Measurements from ENCODE around the gene PRIM2.
"Not testable (repeated sequence)": the region's sequence is repeated elsewhere in the genome, so short reads cannot be mapped to it uniquely, and the experiment has no call there.

The PRIM2 gene

DNA sequence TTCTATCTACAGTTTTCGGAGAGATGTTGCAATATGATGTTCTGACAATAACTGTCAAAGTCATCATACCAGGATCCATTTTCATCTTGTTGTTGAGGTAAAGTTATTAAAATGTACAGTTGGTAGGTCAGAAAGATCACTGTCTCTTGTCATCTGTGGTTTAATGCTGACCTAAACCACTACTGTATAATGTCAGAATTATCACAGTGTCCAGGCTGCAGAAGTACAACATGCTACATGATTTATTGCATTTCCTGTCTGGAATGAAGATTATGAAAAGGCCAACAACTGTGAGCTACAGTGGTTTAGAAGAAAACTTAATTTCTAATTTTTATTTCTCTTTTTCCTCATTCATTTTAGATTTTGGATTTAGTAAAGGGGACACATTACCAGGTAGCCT is 314.3 kb downstream of the PRIM2 start:
- not testable (repeated sequence) for DNase-seq

DNA sequence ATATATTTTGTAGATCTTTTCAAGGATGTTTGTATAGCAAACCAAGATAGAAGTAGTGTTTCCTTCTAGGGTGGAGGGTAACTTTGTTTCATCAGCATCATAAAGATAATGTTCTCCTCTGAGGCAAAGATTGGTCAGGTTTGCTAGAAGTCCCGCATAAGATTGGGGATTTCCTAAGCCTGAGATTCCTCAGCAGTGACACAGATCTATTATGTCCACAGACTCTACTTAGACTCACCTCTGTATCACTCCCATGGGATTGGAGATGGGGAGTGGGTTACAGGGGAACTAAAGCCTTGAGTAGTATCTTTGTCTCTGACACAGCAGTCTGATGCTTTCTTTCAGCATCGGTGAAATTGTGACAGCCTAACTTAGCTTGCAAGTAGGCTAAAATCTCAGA is 341.1 kb downstream of the PRIM2 start:
- DNase-seq = not testable (repeated sequence)

- DNase-seq = not testable (repeated sequence)
These were observed 342.4 kb downstream of the PRIM2 start for GRCh38 chr6:57659794-57660193.

DNA sequence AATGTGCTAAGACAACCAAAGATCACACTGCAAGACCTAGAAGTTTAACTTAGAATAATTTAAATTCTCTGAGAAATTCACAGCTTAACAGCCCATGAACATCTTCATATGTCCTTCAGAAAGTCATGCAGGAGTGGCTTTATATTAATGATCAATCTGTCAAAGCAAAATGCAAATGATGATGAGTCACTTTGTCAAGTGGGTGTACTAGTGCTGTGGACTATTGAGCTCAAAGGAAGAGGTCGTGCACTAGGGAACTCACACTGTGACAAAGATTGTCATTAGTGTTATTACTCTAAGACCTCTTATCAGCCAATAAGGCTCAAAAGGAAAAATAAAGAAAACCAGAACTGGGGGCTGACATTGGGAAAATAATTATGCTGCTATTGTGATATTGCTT is 343.5 kb downstream of the PRIM2 start:
- DNase-seq = not testable (repeated sequence)

GRCh38 chr6:57668108-57668507 is 350.7 kb downstream of the PRIM2 start:
- not testable (repeated sequence) for DNase-seq

- not testable (repeated sequence) for DNase-seq
These were observed 353.8 kb downstream of the PRIM2 start for GRCh38 chr6:57671237-57671636.

DNA sequence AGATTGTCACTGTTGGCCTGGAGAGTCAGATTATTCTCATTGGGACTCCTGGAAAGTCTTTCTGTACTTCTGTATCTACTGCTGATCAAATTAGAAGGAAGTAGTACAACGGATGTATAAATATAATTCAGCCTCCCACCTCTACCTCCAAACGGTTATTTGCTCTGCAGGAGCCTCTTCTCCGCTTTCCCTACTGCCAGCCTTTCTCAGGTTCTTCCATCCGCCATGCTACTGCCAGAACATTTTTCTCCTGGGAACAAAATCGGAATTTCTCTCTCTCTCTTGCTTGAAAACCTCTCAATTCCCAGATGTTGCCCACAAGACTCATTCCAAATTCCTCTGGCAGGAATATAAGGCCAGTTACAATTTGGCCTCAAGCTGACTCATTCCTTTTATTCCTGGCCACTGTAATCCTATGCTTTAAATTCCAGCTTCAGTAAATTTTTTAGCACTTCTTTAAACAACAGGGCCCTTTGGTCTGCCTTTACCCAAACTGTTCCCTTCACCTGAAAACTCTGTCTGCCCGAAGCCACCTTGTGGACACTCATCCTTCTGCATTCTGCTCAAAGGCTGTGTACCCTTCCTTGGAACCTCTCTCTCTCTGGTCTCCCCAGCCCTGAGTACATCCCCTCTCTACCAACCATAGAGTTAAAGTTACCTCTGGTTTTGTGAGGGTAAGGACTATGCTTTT is 354.7 kb downstream of the PRIM2 start:
- not testable (repeated sequence) for DNase-seq

GRCh38 chr6:57673281-57673680 is 355.9 kb downstream of the PRIM2 start:
- not testable (repeated sequence) for DNase-seq

DNA sequence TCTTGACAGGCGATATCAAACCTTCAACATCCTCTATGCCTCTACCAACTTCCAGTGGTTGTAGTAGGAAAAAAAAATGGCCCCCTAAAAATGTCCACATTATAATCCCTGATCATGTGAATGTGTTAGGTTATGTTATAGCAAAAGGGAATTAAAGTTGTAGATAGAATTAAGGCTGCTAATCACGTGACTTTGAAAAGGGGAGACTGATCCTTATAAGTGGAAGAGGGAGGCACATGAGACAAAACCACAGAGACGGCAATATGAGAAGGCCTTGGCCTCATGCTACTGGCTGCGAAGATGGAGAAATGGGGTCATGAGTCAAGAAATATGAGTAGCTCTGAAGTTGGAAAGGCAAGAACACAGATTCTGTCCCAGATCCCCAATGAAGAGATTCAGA is 358.0 kb downstream of the PRIM2 start:
- not testable (repeated sequence) for DNase-seq

DNA sequence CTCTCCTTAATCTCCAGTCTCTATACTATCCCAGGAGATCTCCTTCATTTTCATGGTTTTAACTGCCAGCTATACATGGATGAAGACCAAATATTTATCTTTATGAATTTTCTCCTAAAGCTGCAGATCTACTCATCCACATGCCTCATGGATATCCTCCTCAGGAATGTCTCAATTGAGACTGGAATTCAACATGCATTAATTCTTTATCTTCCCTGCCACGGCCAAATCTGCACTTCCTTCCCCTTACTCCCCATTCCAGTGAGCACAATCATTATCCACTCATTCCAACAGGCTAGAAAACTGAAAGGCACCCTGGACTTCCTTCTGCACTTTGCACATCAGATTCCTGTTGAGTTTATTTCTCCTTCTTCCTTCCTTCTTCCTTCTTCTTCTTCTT is 379.0 kb downstream of the PRIM2 start:
- DNase-seq = not testable (repeated sequence)

All from C1 segment of cervical spinal cord (tissue), 14 donors.